Tibial nerve (tissue), 4 donors: Measurements from ENCODE around the gene MTUS2.

Experiments used
- EP300 ChIP-seq, 2 donors: sonication (generic); formaldehyde crosslinking; IDR thresholded peaks; one replicate each; pipeline ENCODE4 v1.6.1; 2017; ENCODE audit warnings: antibody characterized with exemption in 2 of 2, mild to moderate bottlenecking in 1 of 2
- POLR2A ChIP-seq, 2 donors: fragments of 450-650 bp; IDR thresholded peaks; one replicate each; pipeline ENCODE4 v1.6.1; 2017; ENCODE audit warnings: antibody characterized with exemption in 2 of 2, mild to moderate bottlenecking in 2 of 2, moderate library complexity in 2 of 2
- TF ChIP-seq, protein P1 (sequence below), 5 experiments: fragments of 200-600 bp in 3 of 5; fragments of 450-650 bp in 2 of 5; sonication (generic) in 3 of 5; IDR thresholded peaks; one replicate each; pipeline ENCODE4 v1.5.1; 2016 to 2019; ENCODE audit warnings: antibody characterized with exemption in 5 of 5, mild to moderate bottlenecking in 3 of 5, moderate library complexity in 2 of 5

GRCh38 chr13:29008296-29008695 is 188.2 kb downstream of the MTUS2 start:
- TF ChIP-seq, protein P1, sequence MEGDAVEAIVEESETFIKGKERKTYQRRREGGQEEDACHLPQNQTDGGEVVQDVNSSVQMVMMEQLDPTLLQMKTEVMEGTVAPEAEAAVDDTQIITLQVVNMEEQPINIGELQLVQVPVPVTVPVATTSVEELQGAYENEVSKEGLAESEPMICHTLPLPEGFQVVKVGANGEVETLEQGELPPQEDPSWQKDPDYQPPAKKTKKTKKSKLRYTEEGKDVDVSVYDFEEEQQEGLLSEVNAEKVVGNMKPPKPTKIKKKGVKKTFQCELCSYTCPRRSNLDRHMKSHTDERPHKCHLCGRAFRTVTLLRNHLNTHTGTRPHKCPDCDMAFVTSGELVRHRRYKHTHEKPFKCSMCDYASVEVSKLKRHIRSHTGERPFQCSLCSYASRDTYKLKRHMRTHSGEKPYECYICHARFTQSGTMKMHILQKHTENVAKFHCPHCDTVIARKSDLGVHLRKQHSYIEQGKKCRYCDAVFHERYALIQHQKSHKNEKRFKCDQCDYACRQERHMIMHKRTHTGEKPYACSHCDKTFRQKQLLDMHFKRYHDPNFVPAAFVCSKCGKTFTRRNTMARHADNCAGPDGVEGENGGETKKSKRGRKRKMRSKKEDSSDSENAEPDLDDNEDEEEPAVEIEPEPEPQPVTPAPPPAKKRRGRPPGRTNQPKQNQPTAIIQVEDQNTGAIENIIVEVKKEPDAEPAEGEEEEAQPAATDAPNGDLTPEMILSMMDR (IDR thresholded peaks at IDR 0.05), result no peak
- TF ChIP-seq POLR2A (IDR thresholded peaks at IDR 0.05), result no peak
- TF ChIP-seq EP300 (IDR thresholded peaks at IDR 0.05), result no peak
